Subcutaneous adipose tissue (tissue), 4 donors: Measurements from ENCODE around the gene IGF1R. TPM values are rescaled to one million over a fixed set of nuclear protein-coding genes. Genes with fewer than 3 reads are reported as not detected.

Experiments
- total RNA-seq, 4 donors: library from RNA; depleted of rRNA; stranded (reverse); fragments of >200 nt; gene quantifications; one replicate each; pipeline ENCODE4 v1.1.0, GENCODE V29; 2016
- TF ChIP-seq, protein P1 (sequence below): fragments of 450-650 bp; IDR thresholded peaks from one replicate; pipeline ENCODE4 v1.5.1; 2016; ENCODE audit warnings: low read depth, mild to moderate bottlenecking, control low read depth, antibody characterized with exemption, moderate library complexity

Gene IGF1R
- 10 to 100 TPM; 27.4 to 53.7 (median 49.7) TPM for total RNA-seq

DNA sequence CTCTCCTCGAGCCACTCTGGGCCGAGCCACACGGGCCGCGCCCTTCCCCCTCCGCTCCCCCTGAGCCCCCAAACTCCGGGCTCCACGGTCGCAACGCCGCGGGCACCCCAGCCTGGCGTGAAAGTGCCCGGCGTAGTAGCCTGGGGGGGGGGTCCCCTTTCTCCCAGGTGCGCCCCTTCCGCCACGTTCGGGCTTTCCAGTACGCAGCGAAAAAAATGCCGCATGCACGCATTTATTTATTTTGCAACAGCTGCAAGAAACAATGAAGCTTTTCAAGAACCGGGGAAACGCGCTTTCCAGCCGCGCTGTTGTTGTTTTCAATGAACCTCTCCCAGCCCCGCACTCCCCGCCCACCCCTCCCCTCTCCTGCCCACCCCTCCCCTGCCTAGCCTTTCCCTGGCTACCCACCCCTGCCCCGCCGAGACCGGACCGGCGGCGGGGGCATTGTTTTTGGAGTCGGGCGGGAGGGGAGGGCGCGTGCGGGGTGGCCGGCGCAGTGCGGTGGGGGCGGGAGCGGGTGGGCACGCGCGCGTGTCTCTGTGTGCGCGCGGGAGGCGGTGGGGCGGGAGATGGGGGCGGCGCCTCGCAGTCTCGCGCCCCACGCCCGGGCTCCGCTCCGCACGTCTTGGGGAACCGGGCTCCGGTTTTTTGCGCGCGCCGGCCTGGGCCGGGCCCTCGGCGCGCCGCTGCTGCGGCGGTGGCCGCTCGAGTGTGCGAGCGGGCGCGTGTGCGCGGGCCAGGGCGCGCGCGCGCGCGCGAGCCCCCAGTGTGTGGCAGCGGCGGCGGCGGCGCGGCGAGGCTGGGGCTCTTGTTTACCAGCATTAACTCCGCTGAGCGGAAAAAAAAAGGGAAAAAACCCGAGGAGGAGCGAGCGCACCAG, at the start of gene IGF1R:
Gene IGF1R, plus strand, starts transcription at position 766 of the 880 bp plus-strand sequence. CDS start 1,043 bp downstream, outside the sequence.
- TF ChIP-seq, protein P1, sequence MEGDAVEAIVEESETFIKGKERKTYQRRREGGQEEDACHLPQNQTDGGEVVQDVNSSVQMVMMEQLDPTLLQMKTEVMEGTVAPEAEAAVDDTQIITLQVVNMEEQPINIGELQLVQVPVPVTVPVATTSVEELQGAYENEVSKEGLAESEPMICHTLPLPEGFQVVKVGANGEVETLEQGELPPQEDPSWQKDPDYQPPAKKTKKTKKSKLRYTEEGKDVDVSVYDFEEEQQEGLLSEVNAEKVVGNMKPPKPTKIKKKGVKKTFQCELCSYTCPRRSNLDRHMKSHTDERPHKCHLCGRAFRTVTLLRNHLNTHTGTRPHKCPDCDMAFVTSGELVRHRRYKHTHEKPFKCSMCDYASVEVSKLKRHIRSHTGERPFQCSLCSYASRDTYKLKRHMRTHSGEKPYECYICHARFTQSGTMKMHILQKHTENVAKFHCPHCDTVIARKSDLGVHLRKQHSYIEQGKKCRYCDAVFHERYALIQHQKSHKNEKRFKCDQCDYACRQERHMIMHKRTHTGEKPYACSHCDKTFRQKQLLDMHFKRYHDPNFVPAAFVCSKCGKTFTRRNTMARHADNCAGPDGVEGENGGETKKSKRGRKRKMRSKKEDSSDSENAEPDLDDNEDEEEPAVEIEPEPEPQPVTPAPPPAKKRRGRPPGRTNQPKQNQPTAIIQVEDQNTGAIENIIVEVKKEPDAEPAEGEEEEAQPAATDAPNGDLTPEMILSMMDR = no peak

DNA sequence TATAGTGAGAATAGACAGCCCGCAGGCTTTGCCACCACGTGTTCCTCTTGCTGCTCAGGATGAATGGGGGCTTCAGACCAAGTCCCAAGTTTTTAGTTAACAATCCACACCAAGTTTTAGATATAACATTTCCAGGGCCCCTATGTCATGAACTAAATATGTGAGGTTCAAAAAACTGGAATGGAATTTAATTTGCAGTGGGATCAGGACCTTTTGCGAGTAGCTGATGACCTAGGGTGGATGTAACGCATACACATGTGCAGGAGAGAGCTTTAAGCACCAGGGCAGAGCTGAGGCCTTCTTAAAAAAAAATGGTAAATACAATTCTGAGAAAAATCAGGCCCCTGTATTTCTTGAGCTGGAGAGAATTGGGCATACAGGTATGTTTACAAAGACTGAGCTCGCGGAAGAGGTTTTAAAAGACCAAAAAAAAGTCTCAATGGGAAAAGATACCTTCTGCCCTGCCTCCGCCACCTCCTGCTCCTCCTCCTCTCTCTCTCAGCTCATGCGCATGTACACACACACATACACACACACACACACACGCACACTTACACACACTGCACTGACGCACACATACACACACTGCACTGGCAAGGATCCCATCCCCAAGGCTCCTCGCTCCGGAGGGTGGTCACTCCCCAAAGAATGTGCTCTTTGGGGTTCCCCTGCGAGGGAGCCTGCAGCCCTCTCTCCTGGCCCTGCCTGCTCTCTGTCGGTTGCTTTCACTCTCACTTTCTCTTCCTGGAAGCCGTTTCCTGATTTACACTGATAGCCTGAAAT, 48.2 kb upstream of the IGF1R start:
- TF ChIP-seq, protein P1 = no peak

DNA sequence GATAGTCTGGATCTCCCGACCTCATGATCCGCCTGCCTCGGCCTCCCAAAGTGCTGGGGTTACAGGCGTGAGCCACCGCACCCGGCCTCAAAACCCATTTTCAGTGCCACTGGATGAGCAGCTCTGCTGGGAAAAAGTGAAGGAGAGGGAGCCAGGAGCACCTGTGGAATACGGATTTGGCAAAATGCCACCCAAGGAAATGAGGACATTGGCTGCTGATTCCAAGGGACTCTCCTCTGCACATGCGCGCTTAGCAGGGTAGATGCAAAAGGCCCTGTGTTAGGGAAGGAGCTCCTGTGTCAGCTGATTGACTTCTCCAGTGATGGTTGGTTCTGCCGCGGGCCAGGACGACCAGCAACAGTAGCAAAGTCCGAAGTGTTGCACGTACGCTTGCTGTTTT, 43.4 kb upstream of the IGF1R start:
- TF ChIP-seq, protein P1 = no peak

DNA sequence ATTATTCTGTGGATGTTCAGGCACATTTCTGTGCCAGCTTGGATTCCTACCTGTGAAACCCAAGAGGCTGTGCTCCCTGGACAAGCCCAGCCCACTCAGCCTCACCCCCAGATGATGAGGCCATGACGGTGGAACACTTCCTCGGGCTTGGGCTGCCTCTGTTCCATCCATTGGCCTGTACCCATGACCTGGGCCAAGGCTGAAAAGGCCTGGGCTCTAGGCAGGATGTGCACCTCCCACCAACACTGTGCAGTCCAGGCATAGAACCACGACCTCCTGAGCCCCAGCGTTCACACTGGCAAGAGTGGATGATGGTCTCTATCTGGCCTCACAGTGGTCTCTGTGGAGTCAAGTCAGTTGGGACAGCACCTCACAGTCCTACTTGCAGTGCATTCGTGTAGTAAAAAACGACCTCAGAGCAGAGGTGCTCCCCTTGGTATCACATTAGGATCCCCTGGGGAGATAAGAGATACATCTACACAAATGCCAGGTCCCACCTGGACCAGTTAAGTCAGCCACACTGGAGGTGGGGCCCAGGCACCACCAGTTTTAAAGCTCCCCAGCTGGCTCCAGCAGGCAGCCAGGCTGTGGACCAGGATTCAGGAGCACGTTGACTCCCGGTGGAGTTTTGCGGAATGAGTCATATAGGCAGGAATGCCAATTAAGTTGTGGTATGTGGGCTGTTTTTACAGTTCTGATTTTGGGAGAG, 39.0 kb upstream of the IGF1R start:
- TF ChIP-seq, protein P1 = no peak

DNA sequence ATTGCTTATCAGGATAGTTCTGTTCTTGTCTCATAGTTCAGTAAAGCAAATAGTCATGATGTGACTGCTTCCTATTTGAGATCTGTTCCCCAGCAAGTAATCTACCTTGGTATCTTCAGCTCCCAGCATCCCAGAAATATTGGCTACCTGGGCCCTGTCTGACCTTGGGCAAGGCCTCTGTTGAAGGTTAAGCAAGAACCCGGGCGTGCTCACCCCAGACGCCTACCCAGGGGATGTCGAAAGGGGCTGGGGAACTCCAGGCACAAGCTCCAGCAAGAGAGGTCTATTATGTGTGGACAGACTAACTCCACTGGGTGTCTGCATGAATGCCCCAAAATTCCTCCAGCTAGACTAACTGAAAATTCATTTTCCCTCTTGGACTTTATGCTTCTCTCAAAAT, 37.3 kb upstream of the IGF1R start:
- TF ChIP-seq, protein P1 = no peak

DNA sequence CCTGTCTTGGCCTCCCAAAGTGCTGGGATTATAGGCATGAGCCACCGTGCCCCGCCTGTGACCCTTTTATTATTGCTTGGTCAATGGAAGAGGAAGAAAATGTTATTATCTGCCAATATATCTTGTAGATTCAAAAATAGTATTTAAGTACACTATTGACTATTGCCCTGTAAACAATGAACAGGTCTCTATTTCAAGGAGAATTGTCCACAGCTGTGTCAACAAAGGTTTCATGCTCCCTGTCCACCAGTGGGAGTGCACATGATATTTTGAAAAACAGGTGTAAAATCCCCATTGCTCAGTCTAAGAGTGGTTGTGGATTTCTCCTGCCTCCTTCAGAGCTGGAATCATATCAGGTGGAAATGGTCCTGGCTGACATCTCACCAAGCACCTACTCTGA, 36.5 kb upstream of the IGF1R start:
- TF ChIP-seq, protein P1 = no peak
